ENCODE measurements around the gene CARD14. TPM values are rescaled to one million over a fixed set of nuclear protein-coding genes. Genes with fewer than 3 reads are reported as not detected.

CARD14 gene
- total and polyA plus RNA-seq, 9 donors, result 0.10 to 2.3 (median 0.18) TPM; not detected in 3

GRCh38 chr17:80173126-80173525 lies 3.3 kb downstream of the CARD14 start:
- H3K27me3 ChIP-seq, result no peaks in the 10 kb centered on the region
- TF ChIP-seq EP300 (IDR thresholded peaks at IDR 0.05), result no peak
- no peak for TF ChIP-seq CTCF (IDR thresholded peaks at IDR 0.05)
- TF ChIP-seq POLR2A (IDR thresholded peaks at IDR 0.05), result no peak
- H3K4me3 ChIP-seq, result no peak overlapping the region
- no peaks in the 10 kb centered on the region for H3K4me1 ChIP-seq (ENCODE audit: insufficient read depth)
- intact Hi-C loops (cut with DNase I), result no loop called here
- no peaks in the 10 kb centered on the region for H3K36me3 ChIP-seq
- H3K27ac ChIP-seq, result no peak overlapping the region
- no peaks in the 10 kb centered on the region for H3K9me3 ChIP-seq
- 78 to 97% (median 81%) methylated on average over 12 of the region's 12 CpGs for WGBS, 3 donors
- no peak for DNase-seq

- no peaks in the 10 kb centered on the region for H3K36me3 ChIP-seq
- no peaks in the 10 kb centered on the region for H3K9me3 ChIP-seq
- H3K4me3 ChIP-seq, result no peak overlapping the region
- no peak overlapping the region for H3K27ac ChIP-seq
- DNase-seq, result no peak
- H3K27me3 ChIP-seq, result no peaks in the 10 kb centered on the region
- no peak for TF ChIP-seq POLR2A (IDR thresholded peaks at IDR 0.05)
- TF ChIP-seq CTCF (IDR thresholded peaks at IDR 0.05), result no peak
- TF ChIP-seq EP300 (IDR thresholded peaks at IDR 0.05), result no peak
- intact Hi-C loops (cut with DNase I), result no loop called here
- H3K4me1 ChIP-seq (ENCODE audit: insufficient read depth), result no peaks in the 10 kb centered on the region
- WGBS, 3 donors, result 91 to 96% (median 94%) methylated on average over 6 of the region's 6 CpGs
Measured at GRCh38 chr17:80173916-80174315, 4.1 kb downstream of the CARD14 start.

- intact Hi-C loops (cut with DNase I), result no loop called here
- Histone ChIP-seq H3K27me3 (no peaks in the 10 kb centered on the region), H3K9me3 (no peaks in the 10 kb centered on the region), H3K27ac (no peak overlapping the region), H3K4me3 (no peak overlapping the region), H3K36me3 (no peaks in the 10 kb centered on the region), H3K4me1 (ENCODE audit: insufficient read depth) (no peaks in the 10 kb centered on the region)
- TF ChIP-seq POLR2A (IDR thresholded peaks at IDR 0.05), result no peak
- TF ChIP-seq CTCF (IDR thresholded peaks at IDR 0.05), result no peak
- TF ChIP-seq EP300 (IDR thresholded peaks at IDR 0.05), result no peak
- 76 to 80% (median 80%) methylated on average over 11 of the region's 11 CpGs for WGBS, 3 donors
- no peak for DNase-seq
Measured at GRCh38 chr17:80176757-80177156, 6.9 kb downstream of the CARD14 start.

GRCh38 chr17:80177986-80178595 lies 8.3 kb downstream of the CARD14 start:
- Histone ChIP-seq H3K36me3 (no peaks in the 10 kb centered on the region), H3K27ac (no peak overlapping the region), H3K4me3 (no peak overlapping the region), H3K4me1 (ENCODE audit: insufficient read depth) (no peaks in the 10 kb centered on the region), H3K9me3 (no peaks in the 10 kb centered on the region), H3K27me3 (no peaks in the 10 kb centered on the region)
- intact Hi-C loops (cut with DNase I), result no loop called here
- WGBS, 3 donors, result 86 to 90% (median 87%) methylated on average over 21 of the region's 21 CpGs
- TF ChIP-seq EP300 (IDR thresholded peaks at IDR 0.05), result no peak
- TF ChIP-seq CTCF (IDR thresholded peaks at IDR 0.05), result no peak
- no peak for TF ChIP-seq POLR2A (IDR thresholded peaks at IDR 0.05)
- no peak for DNase-seq
